Measurements from ENCODE around the gene DDIT4. TPM values are rescaled to one million over a fixed set of nuclear protein-coding genes. Genes with fewer than 3 reads are reported as not detected.

The DDIT4 gene
- total RNA-seq, 1 experiment from 2014 or later, result 462 TPM

GRCh38 chr10:72250666-72251065 lies 23.1 kb upstream of the DDIT4 start:
- Histone ChIP-seq H3K27me3 (ENCODE audit: insufficient read depth, low read length) (no peaks in the 10 kb centered on the region), H3K79me2 (ENCODE audit: insufficient read depth, low read length) (no peaks in the 10 kb centered on the region), H3K4me3 (replicated peaks in 1 of 2; ENCODE audit: low read depth in 1 of 2, low read length in 2 of 2) (no peak overlapping the region), H3K27ac (ENCODE audit: low read depth, low read length) (no peak overlapping the region; the same call in 1 of the 2 replicates), H3K4me2 (ENCODE audit: low read length) (peak overlapping the region; percentile 47), H4K20me1 (ENCODE audit: insufficient read depth) (no peaks in the 10 kb centered on the region), H3K4me1 (ENCODE audit: control insufficient read depth in 1 of 2, insufficient read depth in 2 of 2, low read length in 2 of 2) (peaks cover 32 to 40% of the 10 kb centered on the region in 2 experiments), H2AFZ (ENCODE audit: low read depth, low read length, poor library complexity, severe bottlenecking) (no peak overlapping the region), H3K36me3 (ENCODE audit: control insufficient read depth in 1 of 2, insufficient read depth in 2 of 2, low read length in 2 of 2) (no peaks in the 10 kb centered on the region), H3K9me2 (ENCODE audit: insufficient read depth) (no peaks in the 10 kb centered on the region), H3K9ac (ENCODE audit: low read length) (no peak overlapping the region; the same call in 1 of the 2 replicates), H3K9me3 (ENCODE audit: control insufficient read depth in 1 of 2, insufficient read depth in 1 of 2, low read depth in 1 of 2, low read length in 2 of 2) (no peaks in the 10 kb centered on the region)
- ChIA-PET RAD21 (ENCODE audit: low non-redundant PET in 1 of 2, low total read pairs in 2 of 2, uncharacterized antibody in 2 of 2, unreplicated experiment in 2 of 2) (no interaction called here), POLR2A (no interaction called here), CTCF (no interaction called here)
- DNase-seq (ENCODE audit: low read depth, low spot score) (no peak), ATAC-seq (no peak)
- no TSS peak for BruUV-seq (replicated peaks)
- TF ChIP-seq SRF (IDR thresholded peaks at IDR 0.05; ENCODE audit: low read depth) (no peak), JUND (IDR thresholded peaks at IDR 0.05) (no peak), CEBPB (IDR thresholded peaks at IDR 0.05; ENCODE audit: low read depth) (no peak), ZNF274 (IDR thresholded peaks at IDR 0.05; ENCODE audit: low read depth, low read length) (no peak), CTCF (IDR thresholded peaks at IDR 0.05 in 2 of 3, conservative IDR thresholded peaks at IDR 0.05 in 1 of 3; ENCODE audit: borderline replicate concordance in 1 of 3, insufficient read depth in 1 of 3, low read depth in 2 of 3, low read length in 2 of 3) (no peak), YY1 (IDR thresholded peaks at IDR 0.05; ENCODE audit: extremely low read depth, insufficient replicate concordance, low read depth, low read length) (no peak), ELF1 (IDR thresholded peaks at IDR 0.05; ENCODE audit: borderline replicate concordance, low read depth) (no peak), CBX3 (IDR thresholded peaks at IDR 0.05; ENCODE audit: low read depth) (no peak), ZBTB33 (IDR thresholded peaks at IDR 0.05; ENCODE audit: extremely low read depth, insufficient replicate concordance, low read length) (no peak), ZFX (IDR thresholded peaks at IDR 0.05) (no peak), RAD21 (IDR thresholded peaks at IDR 0.05; ENCODE audit: low read depth) (no peak)
- intact Hi-C loops (cut with micrococcal nuclease), result no loop called here

All from HCT116 (cell line).